GF-D8 (cell line): Measurements from ENCODE around the gene YARS1.

Experiments
- DNase-seq: peaks from one replicate; lab custom pipeline; 2025; lab: John Stamatoyannopoulos, UW

The YARS1 gene

DNA sequence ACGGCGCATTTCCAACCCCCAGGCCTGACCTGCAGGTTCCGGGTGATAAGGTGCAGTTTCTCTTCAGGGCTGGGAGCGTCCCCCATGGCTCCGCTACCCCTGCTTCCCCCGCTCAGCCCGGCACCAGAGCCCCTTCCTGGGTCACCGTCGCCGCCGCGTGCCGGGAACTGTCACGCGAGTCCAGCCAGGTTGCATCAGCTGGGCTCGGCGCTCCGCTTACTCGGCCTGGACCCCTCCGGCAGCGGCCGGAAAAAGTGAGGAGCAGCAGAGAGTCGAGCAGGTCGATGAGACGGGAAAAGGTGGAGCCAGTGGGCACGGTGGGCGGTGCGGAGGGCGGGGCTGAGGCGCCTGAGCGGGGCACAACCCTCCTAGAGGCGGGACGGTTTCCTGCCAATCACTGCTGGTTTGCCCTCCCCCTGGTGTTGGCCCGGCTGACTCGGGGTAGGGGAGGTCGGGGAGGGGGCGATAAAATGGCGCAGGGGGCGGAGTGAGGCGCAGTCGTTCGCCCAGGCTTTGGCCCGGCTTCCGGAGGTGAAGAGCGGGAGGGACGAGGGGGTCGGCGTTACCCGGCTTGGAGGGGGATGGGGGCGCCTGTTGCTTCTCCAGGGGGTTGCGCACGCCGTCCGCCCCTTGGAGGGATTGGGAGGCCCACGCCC, at the start of gene YARS1, which contains the start of gene S100PBP:
Gene YARS1, minus strand, starts transcription at position 200 of the 656 bp plus-strand sequence. Its CDS starts 114 bp downstream, at position 86.
Gene S100PBP, plus strand, starts transcription at position 495 of the 656 bp plus-strand sequence. CDS start 8,447 bp downstream, outside the sequence.
- DNase-seq: peak; percentile 97

DNA sequence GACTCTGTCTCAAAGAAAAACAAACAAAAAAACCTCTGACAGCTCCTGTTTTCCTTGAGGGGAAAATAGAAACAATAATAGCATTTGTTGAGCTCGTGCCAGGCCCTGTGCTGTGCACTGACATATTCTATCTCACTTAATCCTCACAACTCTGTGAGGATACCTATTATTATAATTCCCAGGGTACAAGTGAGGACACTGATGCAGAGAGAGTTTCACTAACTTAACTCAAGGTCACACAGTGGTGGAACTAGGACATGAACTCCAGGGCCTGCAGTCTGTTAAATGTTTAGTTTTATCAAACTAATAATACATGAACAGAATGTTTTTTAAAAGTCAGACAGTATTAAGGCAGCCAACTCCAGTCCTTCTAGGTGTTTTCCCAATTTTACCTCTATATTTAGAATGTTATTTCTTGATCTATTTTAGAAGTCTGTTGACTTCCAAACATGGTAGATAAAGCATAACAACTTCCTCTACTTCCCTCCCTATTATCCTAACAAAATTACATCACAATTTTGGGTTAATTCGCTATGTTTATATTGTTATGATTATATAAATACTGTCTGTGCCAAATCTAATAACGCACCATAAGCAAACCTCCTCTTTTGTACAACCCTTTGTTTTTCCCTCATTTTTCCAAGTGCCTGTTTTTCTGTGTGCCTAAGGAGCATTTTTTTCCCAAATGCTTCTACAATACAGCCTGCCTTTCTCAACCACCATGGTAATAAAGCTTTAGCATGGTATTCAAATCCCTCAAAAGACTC, 48.7 kb upstream of the YARS1 start:
- no peak for DNase-seq

DNA sequence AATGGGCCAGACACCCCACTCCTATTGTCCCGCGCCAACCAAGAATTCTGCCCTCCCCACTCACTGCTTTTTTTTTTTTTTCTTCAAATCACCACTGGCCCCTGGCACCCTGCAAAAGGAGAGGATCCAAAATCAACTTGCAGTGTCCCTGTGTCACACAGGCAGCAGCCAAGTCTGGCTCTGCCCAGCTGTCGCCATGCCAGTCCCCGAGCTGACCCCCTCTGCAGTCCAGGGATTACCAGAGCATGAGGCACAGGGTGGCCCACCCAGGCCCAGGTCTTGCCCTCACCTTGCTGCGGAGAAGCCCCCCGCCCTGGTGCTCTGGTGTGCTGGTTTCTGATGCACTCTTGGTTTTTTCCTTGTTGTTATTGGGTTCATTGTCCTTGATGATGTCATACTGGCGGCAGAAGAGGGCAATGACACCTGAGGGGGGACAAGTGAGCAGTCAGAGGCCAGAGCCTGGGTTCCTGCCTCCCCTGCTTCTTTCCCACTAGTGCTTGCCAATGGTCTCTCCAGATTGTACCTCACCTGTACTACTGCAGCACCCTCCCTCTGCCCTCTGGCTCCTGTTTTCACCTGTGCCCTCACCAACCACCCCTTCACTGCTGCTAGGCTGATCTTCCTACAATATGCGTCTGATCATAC, 47.3 kb upstream of the YARS1 start:
- DNase-seq: no peak

GRCh38 chr1:32863881-32864245, 46.7 kb upstream of the YARS1 start:
- DNase-seq: no peak

- DNase-seq: no peak
Measured at GRCh38 chr1:32863218-32863880, 46.2 kb upstream of the YARS1 start.

DNA sequence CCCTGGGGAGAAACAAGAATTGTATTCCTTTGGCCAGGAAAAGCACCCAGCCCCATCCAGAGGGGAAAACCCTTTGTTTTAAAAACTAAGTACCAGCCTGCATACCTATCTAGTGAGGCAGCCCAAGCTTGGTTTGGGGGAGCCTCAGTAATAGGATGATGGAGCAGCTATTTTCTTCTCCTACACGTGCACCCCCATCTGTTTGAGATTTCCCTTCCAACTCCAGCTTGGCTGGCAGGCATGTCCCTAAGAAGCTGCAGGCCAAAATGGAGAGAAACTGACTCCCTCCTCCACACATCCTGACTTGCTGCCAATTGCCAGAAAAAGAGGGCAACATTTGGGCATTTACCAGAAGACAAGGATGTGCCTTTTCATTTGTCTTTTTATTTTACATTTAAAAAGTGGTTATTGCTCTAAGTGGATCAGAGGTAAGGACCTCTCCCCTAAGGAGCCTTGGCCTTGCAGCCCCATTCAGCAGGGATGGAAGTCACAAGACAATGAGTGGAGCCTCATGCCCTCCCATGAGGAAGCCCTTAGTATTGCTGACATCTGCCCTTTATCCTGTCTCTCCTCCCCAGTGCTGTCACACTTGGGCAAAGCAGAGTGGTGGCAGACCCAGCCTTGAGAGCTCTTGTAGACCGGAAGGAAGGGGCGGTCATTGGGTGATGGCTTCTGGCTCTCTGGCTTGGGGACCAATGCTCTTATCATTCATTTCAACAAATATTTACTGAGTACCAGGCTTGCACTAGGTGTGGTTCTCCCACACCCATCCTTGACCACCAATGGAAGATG, 44.9 kb upstream of the YARS1 start:
- no peak for DNase-seq

GRCh38 chr1:32860566-32860965, 43.4 kb upstream of the YARS1 start:
- DNase-seq: no peak

DNA sequence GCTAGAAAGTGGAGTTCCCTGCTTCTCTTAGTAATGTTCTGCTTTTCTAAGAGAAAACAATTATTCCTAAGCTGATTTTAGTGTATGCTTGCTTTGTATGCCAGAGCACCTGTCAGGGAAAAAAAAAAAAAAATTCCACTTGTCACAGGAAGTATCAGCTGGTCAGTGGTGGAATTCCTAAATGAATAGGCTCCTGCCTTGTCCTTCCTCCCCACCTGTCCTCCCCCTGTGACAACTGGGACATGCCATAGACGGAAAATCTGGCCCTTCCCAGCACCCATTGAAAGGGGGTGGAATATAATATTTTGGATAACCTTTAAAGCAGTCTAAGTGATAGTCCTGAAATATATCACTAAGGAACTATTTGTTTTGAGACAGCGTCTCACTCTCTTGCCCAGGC, 42.8 kb upstream of the YARS1 start:
- DNase-seq: no peak

DNA sequence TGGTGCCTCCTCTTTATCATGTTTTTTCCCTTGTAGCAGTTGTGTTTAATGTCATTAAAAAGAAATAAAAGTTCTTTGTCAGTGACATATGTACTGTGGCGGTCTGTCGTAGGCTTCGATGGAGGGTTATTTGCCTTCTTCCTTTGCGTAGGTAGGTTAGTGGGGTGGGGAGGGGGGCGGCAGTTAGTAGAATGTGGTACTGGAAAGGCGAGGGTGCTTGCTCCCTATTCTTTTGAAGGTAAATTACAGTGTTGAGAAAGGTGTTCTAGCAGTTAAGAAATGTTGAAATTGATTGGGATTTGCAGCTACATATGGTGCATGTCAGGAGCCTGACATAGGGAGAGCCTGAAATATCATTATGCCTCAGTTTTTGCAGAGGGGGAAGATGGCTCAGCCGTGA, 41.6 kb upstream of the YARS1 start:
- DNase-seq: no peak

DNA sequence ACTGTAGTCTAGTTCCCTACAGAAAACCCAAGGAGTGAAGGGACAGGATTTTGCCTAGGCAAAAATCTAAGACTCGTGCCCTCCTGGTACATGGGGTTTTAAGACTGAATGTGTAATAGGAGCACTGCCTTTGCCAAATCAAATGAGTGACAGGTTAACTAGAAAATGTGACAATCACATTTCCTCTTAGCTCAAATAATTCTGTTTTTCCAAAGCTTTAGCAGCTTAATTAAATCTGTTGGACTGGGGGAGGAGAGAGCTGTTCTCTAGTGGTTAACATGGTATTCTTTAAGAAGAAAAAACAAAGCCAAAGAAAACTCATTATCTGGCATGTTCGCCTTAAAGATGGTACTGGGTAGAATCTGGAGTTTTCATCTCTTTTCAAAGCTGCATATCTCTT, 41.0 kb upstream of the YARS1 start:
- DNase-seq: no peak

GRCh38 chr1:32855861-32856617, 38.9 kb upstream of the YARS1 start:
- no peak for DNase-seq

GRCh38 chr1:32848354-32849063, 31.4 kb upstream of the YARS1 start:
- no peak for DNase-seq

DNA sequence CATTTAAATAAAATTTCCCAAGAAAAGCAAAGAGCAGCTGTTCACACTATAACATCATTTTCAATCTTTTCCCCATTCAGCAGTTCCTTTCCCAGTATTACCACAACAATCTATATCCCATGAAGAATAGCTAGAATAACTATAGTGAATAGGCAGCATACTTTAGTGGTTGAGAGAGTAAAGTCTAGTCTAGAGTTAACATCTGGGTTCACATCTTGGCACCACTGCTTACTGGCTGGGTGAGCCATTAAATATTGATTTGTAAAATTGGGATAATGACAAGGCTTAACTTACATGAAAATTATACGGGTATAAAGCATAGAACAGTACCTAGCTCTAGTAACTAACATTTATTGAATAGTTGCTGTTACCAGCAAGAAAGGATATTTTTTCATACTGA, 14.7 kb upstream of the YARS1 start:
- DNase-seq: no peak

DNA sequence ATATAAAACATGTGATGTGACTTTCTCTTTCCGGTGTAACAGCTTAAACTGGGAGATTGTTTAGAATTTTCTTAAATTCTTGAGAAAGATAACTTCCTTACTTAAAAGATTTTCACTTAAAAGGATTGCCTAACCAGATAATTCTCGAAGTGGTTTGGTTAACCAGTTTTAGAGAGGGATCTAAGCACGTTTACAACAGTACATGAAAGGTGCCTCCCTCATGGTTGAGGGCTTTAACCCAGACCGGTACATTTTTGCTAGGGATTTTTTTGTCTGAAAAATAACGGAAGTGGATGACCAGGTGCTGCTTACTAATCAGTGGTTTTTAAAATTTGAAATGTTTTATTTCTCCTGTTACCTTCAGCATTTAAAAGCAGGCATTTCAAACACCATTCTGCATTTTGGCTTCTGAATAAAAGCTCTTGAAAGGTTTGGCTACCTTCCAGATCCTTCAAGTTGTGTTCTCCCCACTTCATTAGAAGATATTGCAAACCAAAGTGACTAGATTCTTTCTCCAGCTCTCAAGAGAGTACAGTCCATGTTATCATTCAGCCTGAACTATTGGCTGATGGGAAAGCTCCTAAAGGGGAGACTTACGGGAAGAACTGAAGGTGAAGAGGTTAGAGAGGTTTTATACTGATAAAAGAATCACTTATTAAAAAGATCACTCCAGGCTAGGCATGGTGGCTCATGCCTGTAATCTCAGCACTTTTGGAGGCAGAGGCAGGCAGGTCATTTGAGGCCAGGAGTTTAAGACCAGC, 13.1 kb upstream of the YARS1 start:
- DNase-seq: no peak

GRCh38 chr1:32828341-32828740, 11.2 kb upstream of the YARS1 start:
- DNase-seq: no peak

DNA sequence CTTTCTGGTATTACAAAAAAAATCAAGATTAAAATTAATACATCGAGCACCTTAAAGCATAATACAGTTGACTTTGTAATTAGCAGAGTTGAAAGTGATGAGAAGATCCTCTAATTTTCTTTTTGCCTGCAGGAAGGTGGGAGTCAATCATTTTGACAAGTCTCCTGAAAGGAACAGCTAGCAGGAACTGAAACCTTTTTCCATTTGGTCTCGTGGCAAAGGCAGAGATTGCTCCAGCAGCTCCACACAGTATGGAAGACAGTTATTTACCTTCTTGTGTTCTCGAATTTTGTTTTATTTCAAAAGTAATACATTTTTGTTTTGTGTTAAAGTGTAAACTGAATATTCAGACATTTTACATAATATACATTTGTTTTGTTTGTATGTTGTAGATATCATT, 8.0 kb upstream of the YARS1 start:
- DNase-seq: no peak

DNA sequence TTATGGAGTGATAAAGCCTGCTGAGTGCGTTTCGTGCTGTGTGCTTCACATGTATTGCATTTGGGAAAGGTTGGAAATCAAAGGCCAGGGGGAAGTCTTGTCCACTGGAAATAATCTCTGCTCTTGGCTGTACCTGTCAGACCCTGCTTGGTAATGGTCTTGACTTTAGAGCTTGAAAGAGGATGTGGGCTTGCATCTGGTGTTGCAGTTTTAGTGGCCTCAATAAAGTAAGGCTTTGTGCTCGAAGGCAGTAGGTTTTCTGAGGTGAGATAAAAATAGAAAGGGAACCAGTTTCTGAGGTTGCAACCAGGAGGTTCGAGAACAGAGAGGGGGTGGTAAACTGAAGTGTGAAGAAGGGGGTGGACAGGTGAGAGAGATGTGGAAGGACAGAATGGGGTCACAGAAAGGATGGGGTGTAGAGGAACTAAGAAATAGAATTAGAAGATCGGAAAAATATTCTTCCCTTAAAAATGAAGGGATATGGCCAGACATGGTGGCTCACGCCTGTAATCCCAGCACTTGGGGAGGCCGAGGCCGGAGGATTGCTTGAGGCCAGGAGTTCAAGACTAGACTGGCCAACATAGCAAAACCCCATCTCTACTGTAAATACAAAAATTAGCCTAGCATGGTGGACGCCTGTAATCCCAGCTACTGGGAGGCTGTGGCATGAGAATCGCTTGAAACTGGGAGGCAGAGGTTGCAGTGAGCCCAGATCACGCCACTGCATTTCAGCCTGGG, 1.8 kb upstream of the YARS1 start:
- DNase-seq: peak; percentile 53

DNA sequence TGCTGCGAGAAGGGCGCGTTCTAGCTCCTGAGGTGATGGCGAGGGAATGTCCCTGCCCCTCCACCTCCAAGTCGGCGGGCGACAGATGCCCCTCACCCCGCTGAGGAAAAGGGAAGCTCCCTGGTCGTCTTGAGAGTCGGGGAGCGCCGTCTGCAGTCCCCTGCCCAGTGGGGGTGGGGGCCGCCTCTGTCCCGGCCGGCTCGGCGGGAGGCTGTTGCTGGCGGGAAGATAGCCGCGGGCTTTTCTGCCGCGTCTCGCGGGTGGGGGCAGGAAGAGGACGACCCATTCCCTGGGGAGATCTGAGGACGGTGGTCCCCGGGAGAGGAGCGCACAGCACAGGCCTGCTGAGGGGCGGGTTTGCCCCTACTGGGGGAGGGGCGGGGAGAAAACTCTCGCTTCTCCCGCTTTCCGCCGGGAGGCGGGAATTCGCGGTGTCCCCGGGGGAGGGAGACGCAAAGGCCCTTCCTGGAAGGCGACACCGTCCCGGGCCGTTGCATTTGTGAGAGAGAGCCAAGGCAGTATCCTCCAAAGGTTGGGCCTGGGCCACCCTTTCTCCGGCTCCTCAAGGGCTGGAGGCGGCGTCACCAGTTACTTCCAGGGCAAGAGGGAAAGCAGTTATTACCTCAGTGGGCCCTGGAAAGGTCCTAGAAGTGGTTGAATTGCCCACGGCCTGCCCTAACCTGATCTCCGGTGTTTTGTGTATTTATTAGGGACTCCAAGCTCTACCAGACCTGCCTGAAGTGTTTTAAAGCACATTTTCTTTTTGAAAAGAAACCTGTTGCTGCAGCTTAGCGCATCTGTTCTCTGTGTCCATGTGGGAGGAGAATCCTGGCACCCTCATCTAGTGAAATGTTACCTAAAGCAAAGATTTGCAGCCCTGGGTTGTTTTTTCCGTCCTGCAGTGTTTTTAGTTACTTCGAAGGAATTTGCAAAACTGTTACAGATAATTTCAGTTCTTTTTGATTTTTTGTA, 943 bp upstream of the YARS1 start:
- DNase-seq: peak; percentile 41
